Uterus (tissue), 2 donors: ENCODE measurements around the gene NT5C2.

Experiments
- POLR2A ChIP-seq, 2 donors: fragments of 450-650 bp; IDR thresholded peaks; one replicate each; pipeline ENCODE4 v1.6.1; 2016; ENCODE audit warnings: antibody characterized with exemption in 2 of 2, mild to moderate bottlenecking in 1 of 2, moderate library complexity in 1 of 2
- TF ChIP-seq, protein P1 (sequence below), 4 experiments: fragments of 200-600 bp in 2 of 4; fragments of 450-650 bp in 2 of 4; sonication (generic) in 2 of 4; IDR thresholded peaks; one replicate each; pipeline ENCODE4 v1.5.1; 2016 to 2019; ENCODE audit warnings: antibody characterized with exemption in 4 of 4, mild to moderate bottlenecking in 2 of 4, moderate library complexity in 1 of 4

DNA sequence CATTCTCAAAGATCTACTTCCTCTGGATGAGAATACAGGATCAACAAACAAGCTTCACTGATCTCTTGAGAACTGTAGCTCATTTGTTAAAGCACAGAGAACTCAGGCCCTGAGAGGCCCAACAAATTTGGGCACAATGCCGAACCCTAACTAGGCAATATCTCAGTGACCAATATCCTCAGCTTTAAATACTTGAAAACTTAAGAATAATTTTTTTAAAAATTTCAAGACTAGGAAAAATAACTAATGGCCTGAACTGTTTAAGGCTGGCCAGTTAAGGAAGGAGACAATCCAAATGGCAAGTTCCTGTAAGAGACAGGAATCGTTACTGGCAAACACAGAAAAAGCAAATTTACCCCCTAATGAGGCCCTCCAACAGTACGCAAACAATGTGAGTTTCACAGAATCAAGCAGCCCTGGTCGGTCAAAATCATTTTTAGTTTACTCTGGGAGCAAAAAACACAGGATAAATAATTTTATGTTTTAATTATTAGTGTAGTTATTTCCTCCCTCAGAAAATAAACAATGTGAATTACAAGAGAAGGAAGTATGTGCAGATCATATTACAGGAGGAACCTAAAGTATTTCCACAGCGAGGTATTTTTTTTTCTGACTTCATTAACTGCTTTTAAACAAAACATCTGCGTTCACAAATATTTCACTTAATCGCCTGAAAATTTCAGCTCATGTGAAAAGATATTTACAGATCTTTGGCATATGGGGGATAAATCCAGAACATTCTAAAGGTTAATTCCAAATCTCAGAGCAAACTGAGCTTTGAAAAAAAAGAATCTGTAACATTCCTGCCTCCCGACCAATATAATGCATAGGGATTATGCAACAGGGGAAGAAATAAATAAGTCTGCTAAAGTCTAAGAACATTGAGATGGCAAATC lies 39.5 kb downstream of the NT5C2 start:
- TF ChIP-seq POLR2A (IDR thresholded peaks at IDR 0.05) = no peak
- TF ChIP-seq, protein P1, sequence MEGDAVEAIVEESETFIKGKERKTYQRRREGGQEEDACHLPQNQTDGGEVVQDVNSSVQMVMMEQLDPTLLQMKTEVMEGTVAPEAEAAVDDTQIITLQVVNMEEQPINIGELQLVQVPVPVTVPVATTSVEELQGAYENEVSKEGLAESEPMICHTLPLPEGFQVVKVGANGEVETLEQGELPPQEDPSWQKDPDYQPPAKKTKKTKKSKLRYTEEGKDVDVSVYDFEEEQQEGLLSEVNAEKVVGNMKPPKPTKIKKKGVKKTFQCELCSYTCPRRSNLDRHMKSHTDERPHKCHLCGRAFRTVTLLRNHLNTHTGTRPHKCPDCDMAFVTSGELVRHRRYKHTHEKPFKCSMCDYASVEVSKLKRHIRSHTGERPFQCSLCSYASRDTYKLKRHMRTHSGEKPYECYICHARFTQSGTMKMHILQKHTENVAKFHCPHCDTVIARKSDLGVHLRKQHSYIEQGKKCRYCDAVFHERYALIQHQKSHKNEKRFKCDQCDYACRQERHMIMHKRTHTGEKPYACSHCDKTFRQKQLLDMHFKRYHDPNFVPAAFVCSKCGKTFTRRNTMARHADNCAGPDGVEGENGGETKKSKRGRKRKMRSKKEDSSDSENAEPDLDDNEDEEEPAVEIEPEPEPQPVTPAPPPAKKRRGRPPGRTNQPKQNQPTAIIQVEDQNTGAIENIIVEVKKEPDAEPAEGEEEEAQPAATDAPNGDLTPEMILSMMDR (IDR thresholded peaks at IDR 0.05) = no peak
